Esophagus squamous epithelium (tissue), 4 donors: ENCODE data around the gene LRP8.

Experiments used
- POLR2A ChIP-seq, 4 donors: fragments of 450-650 bp; IDR thresholded peaks; one replicate each; pipeline ENCODE4 v1.6.1; 2017; ENCODE audit warnings: antibody characterized with exemption in 4 of 4, mild to moderate bottlenecking in 4 of 4, moderate library complexity in 3 of 4
- TF ChIP-seq, protein P1 (sequence below), 6 experiments: fragments of 450-650 bp in 4 of 6; fragments of 200-600 bp in 2 of 6; sonication (generic) in 2 of 6; IDR thresholded peaks; one replicate each; pipeline ENCODE4 v1.5.1; 2016 to 2019; ENCODE audit warnings: antibody characterized with exemption in 6 of 6, mild to moderate bottlenecking in 4 of 6, moderate library complexity in 4 of 6

DNA sequence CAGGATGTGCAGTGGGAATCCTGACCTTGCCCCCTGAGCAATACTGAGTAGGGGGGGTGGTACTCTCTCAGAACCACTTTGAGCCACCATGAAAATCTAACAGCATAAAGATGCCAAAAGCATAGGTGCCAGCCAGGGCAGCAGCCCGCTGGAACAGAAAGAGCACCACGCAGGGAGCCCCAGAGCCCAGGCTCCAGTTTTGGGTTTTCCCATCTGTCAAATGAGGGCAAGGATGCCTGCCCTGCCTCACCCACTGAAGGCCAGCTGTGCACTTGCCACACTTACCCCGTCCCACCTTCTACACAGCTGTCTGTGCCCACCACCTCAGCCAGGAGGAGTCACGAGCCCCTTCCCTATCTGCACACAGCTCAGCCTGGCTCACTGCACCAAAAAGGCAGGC, 20.8 kb downstream of the LRP8 start:
- TF ChIP-seq, protein P1, sequence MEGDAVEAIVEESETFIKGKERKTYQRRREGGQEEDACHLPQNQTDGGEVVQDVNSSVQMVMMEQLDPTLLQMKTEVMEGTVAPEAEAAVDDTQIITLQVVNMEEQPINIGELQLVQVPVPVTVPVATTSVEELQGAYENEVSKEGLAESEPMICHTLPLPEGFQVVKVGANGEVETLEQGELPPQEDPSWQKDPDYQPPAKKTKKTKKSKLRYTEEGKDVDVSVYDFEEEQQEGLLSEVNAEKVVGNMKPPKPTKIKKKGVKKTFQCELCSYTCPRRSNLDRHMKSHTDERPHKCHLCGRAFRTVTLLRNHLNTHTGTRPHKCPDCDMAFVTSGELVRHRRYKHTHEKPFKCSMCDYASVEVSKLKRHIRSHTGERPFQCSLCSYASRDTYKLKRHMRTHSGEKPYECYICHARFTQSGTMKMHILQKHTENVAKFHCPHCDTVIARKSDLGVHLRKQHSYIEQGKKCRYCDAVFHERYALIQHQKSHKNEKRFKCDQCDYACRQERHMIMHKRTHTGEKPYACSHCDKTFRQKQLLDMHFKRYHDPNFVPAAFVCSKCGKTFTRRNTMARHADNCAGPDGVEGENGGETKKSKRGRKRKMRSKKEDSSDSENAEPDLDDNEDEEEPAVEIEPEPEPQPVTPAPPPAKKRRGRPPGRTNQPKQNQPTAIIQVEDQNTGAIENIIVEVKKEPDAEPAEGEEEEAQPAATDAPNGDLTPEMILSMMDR (IDR thresholded peaks at IDR 0.05): no peak
- TF ChIP-seq POLR2A (IDR thresholded peaks at IDR 0.05): no peak
